Inflammatory macrophage treated with lipopolysaccharide for 1 hour (primary cell): Measurements from ENCODE around the gene RNF26.
A peak's percentile ranks its signal among the peaks of the same experiment; 100 is the strongest.
"Not testable (repeated sequence)": the region's sequence is repeated elsewhere in the genome, so short reads cannot be mapped to it uniquely, and the experiment has no call there.

ENCODE experiments used
- DNase-seq, 2 donors: peaks; one replicate each; pipeline ENCODE4 v3.0.0-alpha.2; 2020 to 2022

Gene RNF26

DNA sequence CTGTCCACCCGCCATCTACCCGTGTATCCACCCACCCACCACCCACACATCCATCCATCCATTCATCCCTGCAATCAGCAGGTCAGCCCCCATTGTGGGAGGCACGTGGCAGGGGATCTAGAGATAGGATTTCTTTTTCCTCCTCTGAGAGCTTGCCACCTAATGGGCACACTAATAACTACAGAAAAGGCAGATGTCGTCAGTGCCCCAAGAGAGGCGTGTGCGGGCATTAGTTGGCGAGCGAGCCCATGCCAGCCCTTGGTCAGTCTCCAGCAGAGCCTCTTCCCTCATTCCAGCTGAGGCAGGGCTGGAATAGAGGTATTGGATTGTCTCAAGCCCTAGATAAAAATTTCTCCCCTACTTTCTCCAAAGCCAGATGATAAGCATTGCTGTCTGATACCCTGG, 37.5 kb downstream of the RNF26 start:
- peak in 1 of 2 donors; percentile 34 for DNase-seq

DNA sequence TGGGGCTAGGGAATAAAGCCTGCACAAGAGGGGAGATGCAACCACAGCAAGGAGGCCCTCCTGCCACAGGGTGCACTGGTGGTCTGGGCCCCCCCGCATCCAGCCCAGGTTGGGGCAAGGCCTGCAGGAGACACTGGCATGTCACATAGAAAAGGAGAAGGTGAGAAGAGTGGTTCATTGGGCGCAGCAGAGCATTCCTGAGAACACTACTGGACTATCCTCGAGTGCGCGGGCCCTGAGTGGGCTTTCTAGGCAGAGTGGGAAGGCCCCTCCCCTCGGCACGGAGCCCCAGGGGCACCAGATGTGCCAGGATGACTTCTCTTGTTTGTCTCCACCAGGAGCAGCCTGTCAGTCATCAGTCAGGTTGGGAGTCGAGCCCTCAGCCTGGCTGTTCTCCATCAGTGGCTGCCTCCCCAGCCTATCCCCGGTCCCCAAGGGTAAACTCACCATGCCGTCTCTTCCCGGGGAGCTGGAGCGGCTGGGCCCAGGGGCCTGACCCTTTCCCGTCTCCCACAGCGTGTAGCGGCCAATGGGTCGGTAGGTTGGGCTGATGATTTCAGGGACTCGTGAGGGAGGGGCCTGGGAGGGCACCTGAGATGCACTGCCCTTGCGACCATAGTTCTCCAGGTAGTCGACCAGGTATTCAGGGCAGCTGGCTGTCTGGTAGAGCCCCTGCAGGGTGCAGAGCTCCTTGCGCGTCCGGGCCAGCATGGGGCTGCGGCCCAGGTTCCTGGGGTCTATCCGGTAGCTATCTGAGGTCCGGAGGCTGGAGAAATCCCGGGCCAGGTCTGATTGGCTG, 38.1 kb downstream of the RNF26 start:
- no peak for DNase-seq

DNA sequence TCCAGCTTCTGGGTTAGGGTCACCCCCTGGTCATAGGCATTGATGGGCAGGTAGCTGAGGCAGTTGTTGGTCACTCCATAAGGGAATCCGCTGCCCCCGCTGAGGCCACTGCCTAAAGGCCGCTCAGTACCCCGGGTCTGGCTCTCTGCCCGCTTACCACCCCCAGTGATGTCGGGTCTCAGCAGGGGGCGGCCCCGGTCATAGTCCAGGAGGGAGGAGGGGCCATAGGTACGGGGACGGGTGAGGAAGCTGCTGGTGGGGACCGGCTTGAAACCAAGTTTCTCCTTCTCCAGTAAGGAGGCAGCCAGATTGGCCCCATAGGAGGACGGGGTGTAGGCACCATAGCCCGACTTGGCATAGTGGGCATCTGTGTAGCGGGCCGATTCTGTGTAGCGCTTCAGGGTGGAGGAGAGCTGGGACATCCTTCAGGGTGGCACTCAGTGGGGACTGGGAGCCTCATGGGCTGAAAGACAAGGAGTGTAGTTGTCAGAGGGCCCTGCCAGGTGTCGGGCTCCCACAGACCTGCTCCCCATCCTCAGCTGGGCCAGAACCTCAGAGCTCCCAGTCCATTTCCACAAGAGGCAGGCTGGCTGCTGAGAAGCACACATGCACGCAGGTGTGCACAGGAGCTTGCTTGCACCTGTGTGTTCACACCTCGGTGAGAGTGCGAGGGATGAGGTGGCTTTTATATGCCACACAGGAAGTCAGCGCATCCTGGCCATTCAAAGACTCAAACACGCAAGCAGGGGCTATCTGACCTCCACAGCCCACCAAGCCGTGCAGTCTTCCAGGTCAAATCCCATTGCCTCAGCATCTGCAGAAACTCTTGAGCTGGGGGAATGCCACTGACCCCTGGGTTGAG, 39.0 kb downstream of the RNF26 start:
- DNase-seq, result no peak

DNA sequence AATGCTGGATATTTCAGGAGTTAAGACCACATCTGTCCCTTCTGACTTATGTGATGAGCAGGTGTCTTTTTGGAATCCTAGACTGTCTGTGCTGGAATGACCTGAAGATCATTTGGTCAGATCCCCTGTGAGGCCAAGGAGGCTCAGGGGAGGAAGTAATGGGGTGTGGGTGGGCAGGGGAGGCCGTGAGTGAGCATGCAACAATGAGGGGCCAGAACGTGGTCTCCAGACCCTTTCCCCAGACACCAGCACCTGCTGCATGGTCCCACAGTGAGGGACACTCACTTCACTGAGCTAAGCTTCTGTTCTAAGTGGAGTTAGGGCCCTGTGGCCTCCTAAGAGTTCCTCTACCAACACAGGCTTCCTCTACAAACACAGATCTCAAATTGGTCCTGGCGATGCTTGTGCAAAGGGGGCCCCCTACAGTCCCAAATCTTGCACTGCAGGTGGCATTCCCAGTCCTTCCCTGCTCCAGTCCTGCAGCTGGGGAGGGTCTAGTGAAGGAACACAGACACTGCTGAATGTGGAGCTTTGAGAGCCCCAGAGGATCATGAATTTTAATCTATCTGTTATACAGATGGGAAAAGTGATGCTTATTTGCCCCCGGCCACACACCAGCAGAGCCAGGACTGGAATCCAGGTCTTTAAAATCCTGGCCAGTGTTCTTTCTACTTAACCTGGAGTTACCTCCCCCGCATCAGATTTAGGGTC, 39.7 kb downstream of the RNF26 start:
- peak; percentile 64 to 85 for DNase-seq

DNA sequence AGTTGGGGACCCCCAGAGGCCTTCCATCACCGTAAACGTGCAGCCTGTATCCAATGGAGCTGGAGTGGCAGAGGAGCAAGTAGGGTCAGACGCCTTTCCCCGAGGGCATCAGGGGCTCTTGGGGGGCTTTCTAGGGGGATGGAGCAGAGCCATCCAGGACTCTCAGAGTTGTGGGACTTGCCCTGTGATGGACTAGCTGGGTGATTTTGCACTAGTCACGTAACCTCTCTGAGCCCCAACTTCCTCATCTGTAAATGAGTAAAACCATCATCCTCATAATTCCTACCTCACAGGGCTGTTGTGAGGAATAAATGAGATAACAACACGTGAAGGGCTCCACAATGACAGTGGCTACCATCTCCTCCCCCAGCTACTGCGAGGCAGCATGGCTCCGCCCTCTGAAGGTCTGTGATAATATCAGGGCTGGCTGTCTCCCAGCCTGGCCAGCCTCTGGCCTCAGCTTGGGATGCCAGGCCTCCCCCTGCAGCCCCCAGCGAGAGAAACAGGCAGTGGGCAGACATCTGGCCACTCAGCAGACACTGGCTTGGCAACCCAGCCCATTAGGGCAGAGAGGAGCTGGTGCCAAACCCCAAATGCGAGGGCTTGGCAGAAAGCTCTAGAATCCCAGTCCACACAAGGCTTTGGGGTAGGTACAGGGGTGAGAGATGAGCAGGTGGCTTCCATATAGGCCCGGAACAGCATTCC, 40.5 kb downstream of the RNF26 start:
- no peak for DNase-seq

DNA sequence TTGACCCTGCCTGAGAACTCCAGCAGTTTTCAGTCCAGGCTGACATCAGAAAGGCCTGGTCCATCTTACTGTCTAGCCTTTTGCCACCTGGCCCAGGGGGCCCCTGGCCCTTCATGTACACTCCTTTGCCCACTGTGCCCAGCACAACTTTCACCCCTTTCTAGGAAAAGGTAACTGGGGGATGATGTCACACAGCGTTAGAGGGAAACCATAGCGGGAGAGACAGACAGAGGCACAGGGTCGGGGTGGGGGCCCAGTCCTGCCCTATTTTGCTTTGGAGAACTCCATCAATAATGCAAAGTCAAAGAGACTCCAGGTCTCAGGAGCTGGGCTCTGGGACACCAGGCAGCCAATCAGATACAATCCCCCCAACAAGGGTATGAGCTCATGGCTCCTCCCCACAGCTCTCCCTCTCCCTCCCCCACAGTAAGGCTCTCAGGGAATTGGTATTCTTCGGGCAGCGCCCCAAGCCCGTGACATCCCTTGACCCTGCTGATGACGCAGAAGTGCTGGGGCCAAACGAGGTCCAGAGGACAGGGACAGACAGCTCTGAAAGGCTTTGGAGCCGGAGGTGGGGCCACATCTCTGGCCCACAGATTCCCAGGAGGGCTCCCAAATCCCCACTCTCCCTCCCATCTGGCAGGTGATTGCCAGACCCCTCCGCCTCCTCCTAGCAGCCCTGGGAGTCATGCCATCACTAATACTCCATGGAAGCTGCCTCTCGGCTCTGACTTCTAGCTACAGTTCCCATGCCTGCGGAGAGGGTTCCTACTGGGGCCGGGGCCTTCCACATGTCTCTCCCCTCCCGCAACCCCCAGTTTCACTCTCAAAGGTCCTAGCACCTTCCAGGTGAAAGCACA, 41.2 kb downstream of the RNF26 start:
- no peak for DNase-seq

DNA sequence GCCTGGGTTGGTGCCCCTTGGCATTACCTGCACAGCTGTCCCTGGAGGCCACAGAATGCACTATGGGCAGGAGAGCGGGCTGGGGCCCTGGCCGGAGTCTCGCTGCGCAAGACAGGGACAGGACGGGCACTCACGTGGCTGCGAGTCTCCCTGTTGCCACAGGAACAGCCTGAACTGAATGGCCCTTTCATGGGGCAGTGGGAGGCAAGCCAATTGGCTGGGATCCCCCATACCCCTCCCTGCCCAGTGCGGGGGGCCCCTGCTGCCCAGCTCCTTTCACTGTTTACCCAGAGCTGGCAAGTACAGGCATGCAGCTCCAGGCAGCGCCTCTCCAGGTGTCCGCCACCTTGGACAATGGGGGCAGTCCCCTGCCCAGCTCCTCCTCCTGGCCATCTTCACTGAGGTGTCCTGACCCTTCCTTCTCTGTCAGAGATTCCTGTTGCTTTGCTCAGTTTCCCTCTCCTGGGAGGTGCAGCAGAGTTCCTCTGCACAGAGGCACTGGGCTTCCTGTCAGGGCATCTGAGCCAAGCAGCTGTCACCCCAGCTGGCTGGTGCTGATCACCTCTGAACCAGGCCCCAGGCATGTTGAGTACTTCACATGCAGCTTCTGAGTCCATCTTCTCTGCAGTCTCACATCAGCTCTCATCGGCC, 42.0 kb downstream of the RNF26 start:
- no peak for DNase-seq

DNA sequence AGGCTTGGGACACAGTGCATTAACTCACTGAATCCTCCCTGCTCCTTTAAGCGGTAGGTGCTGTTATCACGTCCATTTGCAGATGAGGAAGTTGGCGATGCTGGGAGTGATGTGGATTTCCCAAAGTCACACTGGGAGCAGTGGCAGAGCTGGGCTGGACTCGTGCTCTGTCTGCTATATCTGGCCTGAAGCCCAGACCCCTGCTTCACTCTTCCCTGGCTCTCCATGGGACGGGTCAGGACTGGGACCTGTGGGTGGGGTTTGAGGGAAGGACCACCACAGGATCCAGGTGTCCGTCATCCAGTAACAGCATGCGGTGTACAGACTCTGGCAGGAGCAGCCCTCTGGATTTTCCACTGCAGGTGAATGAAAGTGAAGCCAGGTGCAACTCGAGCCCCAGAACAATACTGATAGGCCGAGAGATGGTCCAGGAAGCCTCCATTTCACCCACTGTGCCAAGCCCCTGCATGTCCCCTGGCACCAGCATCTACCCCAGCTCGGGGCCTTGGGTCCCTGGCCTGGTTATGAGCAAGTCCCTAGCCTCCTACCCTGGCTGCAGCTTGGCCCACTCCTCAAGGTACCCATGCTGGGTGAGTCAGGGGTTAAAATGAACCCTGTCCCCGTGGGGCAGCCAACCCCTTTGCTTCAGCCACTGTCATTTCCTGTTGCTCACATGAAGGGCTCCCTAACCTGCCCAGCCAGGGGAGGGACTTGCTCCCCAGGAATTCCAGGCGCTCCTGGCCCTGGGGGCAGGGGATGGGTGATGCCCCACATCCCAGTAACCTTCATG, 43.0 kb downstream of the RNF26 start:
- no peak for DNase-seq

DNA sequence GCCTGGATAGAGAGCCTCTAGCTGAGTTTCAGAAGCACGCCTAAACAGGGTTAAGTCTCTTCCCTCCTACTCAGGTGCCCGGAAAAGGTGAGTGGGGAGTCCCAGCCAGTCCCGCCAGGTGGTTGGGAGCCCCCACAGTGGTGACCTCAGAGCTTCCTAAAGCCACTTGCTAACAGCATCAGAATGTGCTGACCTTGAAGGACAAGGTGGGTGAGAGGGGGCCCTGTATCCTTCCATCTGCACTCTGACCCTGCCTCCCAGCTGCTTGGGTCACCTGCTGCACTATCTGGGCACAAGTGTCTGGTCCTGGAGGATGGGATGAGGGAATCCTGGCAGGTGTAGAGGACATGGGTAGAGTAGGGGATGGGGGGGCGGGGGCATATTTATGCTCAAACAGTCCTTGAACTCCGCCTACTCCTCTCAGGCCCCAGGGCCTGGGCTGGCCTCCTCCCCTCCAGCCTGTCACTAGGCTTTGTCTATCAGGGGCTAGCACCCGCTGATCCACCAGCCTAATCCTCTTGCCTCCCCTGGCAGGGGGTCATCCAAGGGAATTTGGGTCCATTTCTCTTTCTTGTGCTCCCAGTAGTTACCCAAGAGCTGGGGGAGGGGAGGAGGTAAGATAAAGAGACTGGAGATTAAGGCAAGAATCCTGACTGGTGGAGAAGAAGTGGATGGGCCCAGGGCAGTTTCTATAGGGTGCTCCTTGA, 43.8 kb downstream of the RNF26 start:
- no peak for DNase-seq

DNA sequence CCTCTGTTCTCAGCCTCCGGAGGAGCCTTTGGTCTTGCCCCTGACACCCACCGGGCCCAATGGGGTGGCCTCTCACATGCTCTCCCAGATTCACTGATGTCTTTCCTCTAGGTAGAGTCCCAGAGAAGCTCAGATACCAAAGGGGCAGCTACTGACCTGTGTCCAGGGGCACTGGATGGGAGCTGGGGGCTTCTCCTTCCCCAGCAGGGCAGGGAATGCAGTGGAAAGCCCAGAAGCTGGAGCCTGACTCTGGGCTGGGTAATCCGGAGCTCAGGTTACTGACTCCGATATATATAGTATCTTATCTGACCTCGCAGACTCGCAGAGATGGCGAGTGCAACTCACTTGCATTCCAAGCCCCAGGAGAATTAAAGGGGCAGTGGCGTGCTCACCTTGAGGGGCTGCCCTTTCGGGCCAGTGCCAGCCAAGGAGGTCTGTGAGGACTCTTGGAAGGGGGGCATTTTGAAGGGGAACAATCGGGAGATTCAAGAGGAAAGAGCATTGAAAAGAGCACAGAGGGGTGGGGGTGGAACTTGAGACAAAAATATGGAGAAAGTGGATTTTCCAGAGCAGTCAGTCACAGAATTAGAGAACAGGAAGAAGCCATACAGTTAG, 44.6 kb downstream of the RNF26 start:
- DNase-seq, result no peak

DNA sequence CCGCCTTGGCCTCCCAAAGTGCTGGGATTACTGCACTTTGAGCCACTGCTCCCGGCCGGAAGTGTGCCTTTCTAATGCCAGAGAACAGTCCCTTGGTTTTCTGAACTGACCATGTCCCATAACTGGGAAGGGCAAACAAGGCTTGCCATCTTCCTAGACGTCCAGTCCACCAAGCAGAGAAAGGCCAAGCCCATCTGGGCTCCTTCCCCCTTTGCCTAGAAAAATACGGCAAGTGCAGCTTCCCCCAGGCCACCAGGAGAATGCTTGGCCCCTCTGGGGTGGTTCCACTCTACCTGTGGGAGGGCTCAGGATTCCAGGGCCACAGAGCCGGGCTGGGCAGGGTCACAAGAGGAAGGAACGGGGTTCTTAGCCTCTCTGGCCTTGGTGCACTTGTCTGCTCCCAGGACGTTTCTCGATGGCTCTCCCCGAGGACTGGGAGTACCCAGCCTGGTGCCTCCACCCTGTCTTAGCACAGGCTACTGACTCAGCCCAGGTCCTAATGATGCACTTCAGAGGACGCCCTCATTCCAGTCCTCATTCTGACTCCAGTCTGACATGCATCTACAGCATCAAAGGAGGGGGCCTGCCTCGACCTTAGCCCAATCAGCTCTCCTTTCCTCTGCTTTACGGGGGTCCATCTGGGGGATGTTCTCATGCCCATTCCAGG, 46.0 kb downstream of the RNF26 start:
- no peak for DNase-seq

DNA sequence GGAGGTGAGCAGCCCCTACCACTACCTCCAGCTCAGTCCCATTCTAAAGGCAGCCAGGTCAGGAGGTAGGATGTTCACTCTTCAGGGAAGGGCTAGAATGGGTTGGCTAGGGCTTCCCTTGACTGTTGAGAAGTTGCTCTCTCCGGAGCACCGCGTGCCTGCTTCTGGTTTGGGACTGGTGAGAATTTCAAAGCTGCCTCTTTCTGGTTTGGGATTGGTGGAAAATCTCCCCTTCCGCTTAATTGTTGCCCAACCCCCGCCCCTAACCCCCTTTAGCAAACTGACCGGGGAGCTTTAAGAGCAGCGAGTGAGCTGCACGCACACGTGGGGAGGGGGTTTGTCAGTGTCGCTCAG, 46.5 kb downstream of the RNF26 start:
- DNase-seq, result no peak

DNA sequence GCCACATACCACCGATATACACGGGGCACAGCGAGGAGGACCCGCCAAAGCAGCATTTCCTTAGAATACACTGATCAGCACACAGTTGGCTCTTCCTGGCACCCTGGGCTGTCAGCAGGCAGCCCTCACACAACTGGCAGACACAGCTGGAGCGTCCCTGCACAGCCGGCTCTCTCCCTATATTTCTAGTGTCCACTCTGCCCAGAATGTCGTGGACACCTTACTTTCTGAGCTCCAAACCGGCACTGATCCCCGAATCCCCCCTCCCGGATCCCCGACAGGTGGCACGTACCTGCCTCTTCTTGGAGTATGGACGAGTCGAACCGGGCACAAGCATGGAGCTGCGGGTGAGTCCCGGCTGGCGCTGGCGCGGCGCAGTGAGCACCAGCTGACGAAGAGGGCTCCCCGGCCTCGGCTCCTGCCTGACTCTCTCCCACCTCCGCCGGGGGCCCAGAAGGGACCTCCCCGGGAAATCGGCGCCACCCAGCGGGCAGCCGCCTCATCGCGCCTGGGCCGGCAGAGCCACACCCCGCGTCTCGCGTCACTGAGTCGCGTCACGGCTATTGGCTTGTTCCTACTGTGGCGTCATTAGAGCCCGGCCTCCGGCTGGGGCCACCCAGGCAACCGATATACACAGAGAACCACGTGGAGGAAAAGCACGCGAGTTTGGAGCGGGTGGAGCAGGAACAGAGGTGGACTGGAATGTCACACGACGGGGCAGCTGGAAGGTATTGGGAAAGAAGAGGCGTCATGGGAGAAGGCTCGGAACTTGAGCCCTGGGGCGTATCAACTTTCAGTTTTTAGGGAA, 47.1 kb downstream of the RNF26 start, which contains the start of gene USP2:
Gene USP2, minus strand, starts transcription at position 510 of the 808 bp plus-strand sequence. CDS start 8,210 bp downstream, outside the sequence.
- peak; percentile 96 to 99 for DNase-seq

DNA sequence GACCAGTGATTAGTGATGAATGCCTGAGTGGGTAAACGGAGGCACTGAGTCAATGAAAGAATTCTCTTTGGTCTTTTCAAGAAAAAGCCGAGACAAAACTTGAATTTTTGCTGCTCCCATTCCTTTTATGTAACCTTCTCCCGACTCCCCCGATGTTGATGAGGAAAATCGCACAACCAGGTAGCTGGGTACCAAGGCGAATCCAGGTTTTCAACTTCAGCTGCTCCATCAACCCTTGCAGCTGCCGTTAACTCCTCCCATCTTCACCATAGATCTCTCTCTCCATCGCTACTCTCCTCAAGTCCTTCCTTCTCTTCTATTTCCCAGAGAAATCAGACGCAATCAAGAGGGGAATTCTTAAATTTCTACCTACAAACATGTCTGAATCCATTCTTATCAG, 47.8 kb downstream of the RNF26 start:
- no peak for DNase-seq

DNA sequence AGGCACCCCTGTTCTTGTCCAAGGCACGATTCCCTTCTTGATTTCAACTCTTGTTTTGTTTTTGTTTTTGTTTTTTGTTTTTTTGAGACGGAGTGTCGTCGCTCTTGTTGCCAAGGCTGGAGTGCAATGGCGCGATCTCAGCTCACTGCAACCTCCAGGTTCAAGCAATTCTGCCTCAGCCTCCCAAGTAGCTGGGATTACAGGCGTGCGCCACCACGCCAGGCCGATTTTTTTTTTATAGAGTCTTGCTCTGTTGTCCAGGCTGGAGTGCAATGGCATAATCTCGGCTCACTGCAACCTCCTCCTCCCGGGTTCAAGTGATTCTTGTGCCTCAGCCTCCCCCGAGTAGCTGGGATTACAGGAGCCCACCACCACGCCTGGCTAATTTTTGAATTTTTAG, 48.2 kb downstream of the RNF26 start:
- DNase-seq, result not testable (repeated sequence)

DNA sequence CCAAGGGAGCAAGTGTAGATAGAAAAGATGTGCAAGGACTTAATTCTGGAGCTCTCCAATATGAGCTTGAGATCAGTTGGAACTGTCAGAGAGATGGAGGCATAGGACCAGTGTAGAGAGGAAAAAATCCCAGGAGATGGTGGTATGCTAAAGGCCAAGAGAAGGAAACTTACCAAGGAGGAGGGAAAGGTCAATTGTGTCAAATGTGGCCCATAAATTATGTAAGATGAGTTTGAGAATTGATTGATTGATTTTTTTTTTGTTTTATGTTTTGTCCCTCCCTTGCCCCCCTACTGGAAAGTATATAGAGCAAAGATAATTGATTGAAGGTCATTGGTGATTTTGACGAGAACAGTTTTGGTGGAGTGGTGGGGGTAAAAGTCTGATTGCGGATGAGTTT, 50.0 kb downstream of the RNF26 start:
- DNase-seq, result no peak
